Spleen (tissue), 11 donors: ENCODE data around the gene XRCC3. TPM values are rescaled to one million over a fixed set of nuclear protein-coding genes. Genes with fewer than 3 reads are reported as not detected.

Experiments used
- DNase-seq: peaks from one replicate; pipeline ENCODE4 v3.0.0-alpha.2; 2020
- H3K27ac ChIP-seq, 8 donors: fragments of 200-600 bp; sonication (generic) in 7 of 8; 1 replicate in 4 of 8; 2 replicates in 4 of 8; pipeline versions ENCODE4 v1.5.0 to v1.8.0; 2016 to 2021; ENCODE audit warnings: inconsistent platforms in 4 of 8, mild to moderate bottlenecking in 4 of 8, moderate library complexity in 1 of 8
- H3K27me3 ChIP-seq, 7 donors: fragments of 200-600 bp; sonication (generic) in 6 of 7; replicated peaks in 1 of 7; 1 replicate in 4 of 7; 2 replicates in 3 of 7; pipeline versions ENCODE4 v1.5.0 to v1.8.0; 2016 to 2021; ENCODE audit warnings: inconsistent platforms in 3 of 7, mild to moderate bottlenecking in 1 of 7
- H3K36me3 ChIP-seq, 6 donors: fragments of 200-600 bp; sonication (generic) in 5 of 6; 1 replicate in 4 of 6; 2 replicates in 2 of 6; pipeline versions ENCODE4 v1.5.0 to v1.8.0; 2016 to 2021; ENCODE audit warnings: inconsistent platforms in 2 of 6
- H3K4me1 ChIP-seq, 6 donors: fragments of 200-600 bp; sonication (generic) in 5 of 6; 1 replicate in 3 of 6; 2 replicates in 3 of 6; pipeline versions ENCODE4 v1.5.0 to v1.8.0; 2016 to 2021; ENCODE audit warnings: inconsistent platforms in 3 of 6
- H3K4me3 ChIP-seq, 8 donors: fragments of 200-600 bp; sonication (generic) in 7 of 8; 1 replicate in 4 of 8; 2 replicates in 4 of 8; pipeline versions ENCODE4 v1.5.0 to v1.8.0; 2016 to 2021; ENCODE audit warnings: inconsistent platforms in 4 of 8, mild to moderate bottlenecking in 4 of 8, moderate library complexity in 2 of 8
- H3K9me3 ChIP-seq, 8 donors: fragments of 200-600 bp; sonication (generic) in 7 of 8; 1 replicate in 4 of 8; 2 replicates in 4 of 8; pipeline versions ENCODE4 v1.5.0 to v1.8.0; 2016 to 2021; ENCODE audit warnings: inconsistent platforms in 4 of 8
- POLR2A ChIP-seq, 3 donors: fragments of 450-650 bp; IDR thresholded peaks; one replicate each; pipeline ENCODE4 v1.5.1; 2017; ENCODE audit warnings: antibody characterized with exemption in 3 of 3, mild to moderate bottlenecking in 1 of 3
- POLR2AphosphoS5 ChIP-seq, 3 donors: sonication (generic); formaldehyde crosslinking; IDR thresholded peaks; one replicate each; pipeline ENCODE4 v1.5.1; 2017; ENCODE audit warnings: antibody characterized with exemption in 3 of 3
- WGBS, 5 donors: extraction: QIAGEN DNeasy Blood & Tissue Kit in 3 of 5; methylation state at CpG; one replicate each; pipeline versions ENCODE4 v1.1.5 to v1.1.7; 2013 to 2018; 5-methylcytosine and 5-hydroxymethylcytosine counted together
- intact Hi-C: fragments of 100-400 bp; cut with DNase I; formaldehyde crosslinking; loops from one replicate; pipeline ENCODE4 v1.15.0; 2023; ENCODE audit warnings: low total_unique reads
- polyA plus RNA-seq, 3 donors: library from polyadenylated mRNA; stranded (reverse); fragments of 200-250 nt; gene quantifications; one replicate each; pipeline ENCODE4 v1.2.1, GENCODE V29; 2013
- total RNA-seq, 7 donors: library from RNA; depleted of rRNA in 3 of 7; stranded (reverse); fragments of >200 nt in 3 of 7; fragmentation: NEBNext Ultra II Directional in 4 of 7; extraction: Animal tissue kit (Norgen Biotek cat#: 25700) in 4 of 7; gene quantifications; one replicate each; pipeline versions ENCODE4 v1.1.0 to v1.2.1, GENCODE V29; 2016 to 2021
- TF ChIP-seq, protein P1 (sequence below), 11 experiments: fragments of 200-600 bp in 7 of 11; fragments of 450-650 bp in 4 of 11; sonication (generic) in 4 of 11; IDR thresholded peaks in 8 of 11; conservative IDR thresholded peaks in 3 of 11; 1 replicate in 7 of 11; 2 replicates in 4 of 11; pipeline versions ENCODE4 v1.4.0 to v1.8.0; 2016 to 2021; ENCODE audit warnings: antibody characterized with exemption in 11 of 11, inconsistent platforms in 4 of 11, mild to moderate bottlenecking in 1 of 11
- donor health status: healthy with polysubstance abuse.
- donor health status: DM: no; HTN: no; CAD: no; lungs with moderate emphysema.
- donor health status: DM: no; HTN: no; CAD: no.
- donor health status: Bipolar disorder and iron deficiency.
- donor health status: healthy.
- donor health status: DM: no; HTN: no; CAD: no.
- donor health status: DM: yes; HTN: yes; CAD: no.

XRCC3 gene
- total and polyA plus RNA-seq, 10 donors: 5.9 to 20.4 (median 14.3) TPM

DNA sequence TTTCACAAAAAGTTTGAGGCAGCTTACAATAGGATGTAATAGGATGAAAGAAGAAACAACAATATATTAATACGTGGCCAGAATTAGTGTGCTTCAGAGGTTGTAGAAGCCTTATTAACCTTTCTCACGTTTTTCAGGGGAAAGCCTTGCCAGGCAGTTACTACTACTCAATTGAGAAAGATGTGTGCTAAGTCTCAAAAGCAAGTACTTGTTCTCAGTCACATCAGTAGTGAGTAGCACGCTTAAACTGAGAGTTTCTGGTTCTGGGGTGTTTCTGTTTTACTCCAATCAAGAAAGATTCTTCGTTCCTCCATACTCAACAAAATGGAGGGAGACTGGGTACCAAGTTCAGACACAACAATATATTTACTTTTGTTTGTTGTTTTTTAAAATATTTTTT lies 47.6 kb downstream of the XRCC3 start:
- no peak for DNase-seq
- H3K9me3 ChIP-seq: no peaks in the 10 kb centered on the region
- intact Hi-C loops: no loop called here
- H3K27ac ChIP-seq: no peak overlapping the region
- no peak overlapping the region for H3K4me3 ChIP-seq
- H3K27me3 ChIP-seq: no peaks in the 10 kb centered on the region
- 75 to 91% (median 84%) methylated on average over 4 of the region's 4 CpGs for WGBS, 5 donors
- peaks cover 3 to 100% (median 89%) of the 10 kb centered on the region in 6 donors for H3K36me3 ChIP-seq
- peaks cover 0 to 27% (median 10%) of the 10 kb centered on the region in 6 donors for H3K4me1 ChIP-seq
- no peak for TF ChIP-seq POLR2AphosphoS5 (IDR thresholded peaks at IDR 0.05)
- TF ChIP-seq, protein P1, sequence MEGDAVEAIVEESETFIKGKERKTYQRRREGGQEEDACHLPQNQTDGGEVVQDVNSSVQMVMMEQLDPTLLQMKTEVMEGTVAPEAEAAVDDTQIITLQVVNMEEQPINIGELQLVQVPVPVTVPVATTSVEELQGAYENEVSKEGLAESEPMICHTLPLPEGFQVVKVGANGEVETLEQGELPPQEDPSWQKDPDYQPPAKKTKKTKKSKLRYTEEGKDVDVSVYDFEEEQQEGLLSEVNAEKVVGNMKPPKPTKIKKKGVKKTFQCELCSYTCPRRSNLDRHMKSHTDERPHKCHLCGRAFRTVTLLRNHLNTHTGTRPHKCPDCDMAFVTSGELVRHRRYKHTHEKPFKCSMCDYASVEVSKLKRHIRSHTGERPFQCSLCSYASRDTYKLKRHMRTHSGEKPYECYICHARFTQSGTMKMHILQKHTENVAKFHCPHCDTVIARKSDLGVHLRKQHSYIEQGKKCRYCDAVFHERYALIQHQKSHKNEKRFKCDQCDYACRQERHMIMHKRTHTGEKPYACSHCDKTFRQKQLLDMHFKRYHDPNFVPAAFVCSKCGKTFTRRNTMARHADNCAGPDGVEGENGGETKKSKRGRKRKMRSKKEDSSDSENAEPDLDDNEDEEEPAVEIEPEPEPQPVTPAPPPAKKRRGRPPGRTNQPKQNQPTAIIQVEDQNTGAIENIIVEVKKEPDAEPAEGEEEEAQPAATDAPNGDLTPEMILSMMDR (IDR thresholded peaks at IDR 0.05 in 8 of 11, conservative IDR thresholded peaks at IDR 0.05 in 3 of 11): no peak
- TF ChIP-seq POLR2A (IDR thresholded peaks at IDR 0.05): no peak

DNA sequence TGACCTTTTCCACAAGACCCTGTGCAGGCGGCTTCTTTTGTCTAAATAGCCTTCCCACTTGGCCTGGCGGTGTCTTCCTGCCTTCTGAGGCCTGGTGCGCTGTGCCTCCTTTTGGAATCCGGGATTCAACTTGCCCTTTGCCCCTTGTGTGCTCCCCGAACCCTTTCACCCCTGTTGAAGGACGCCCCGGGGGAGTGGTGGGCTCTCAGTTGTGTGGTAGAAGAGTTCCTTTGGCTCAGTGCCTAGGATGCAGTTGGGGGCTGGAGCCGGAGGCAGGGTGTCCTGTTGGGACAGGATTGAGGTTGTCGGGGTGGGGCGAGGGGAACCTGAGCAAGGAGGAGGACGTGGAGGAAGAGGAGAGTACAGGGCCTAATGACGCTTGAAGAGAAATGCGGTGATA lies 51.7 kb downstream of the XRCC3 start:
- Histone ChIP-seq H3K36me3 (peaks cover 6 to 100% (median 92%) of the 10 kb centered on the region in 6 donors), H3K4me1 (peaks cover 0 to 29% (median 10%) of the 10 kb centered on the region in 6 donors), H3K9me3 (no peaks in the 10 kb centered on the region), H3K4me3 (no peak overlapping the region), H3K27ac (peak overlapping the region in 7 of 8 donors; percentile 18 to 76 (median 54)), H3K27me3 (no peaks in the 10 kb centered on the region)
- no peak for DNase-seq
- intact Hi-C loops: no loop called here
- TF ChIP-seq POLR2A (IDR thresholded peaks at IDR 0.05): no peak
- TF ChIP-seq POLR2AphosphoS5 (IDR thresholded peaks at IDR 0.05): no peak
- TF ChIP-seq, protein P1 (IDR thresholded peaks at IDR 0.05 in 8 of 11, conservative IDR thresholded peaks at IDR 0.05 in 3 of 11): no peak
- 78 to 93% (median 86%) methylated on average over 13 of the region's 13 CpGs for WGBS, 5 donors

DNA sequence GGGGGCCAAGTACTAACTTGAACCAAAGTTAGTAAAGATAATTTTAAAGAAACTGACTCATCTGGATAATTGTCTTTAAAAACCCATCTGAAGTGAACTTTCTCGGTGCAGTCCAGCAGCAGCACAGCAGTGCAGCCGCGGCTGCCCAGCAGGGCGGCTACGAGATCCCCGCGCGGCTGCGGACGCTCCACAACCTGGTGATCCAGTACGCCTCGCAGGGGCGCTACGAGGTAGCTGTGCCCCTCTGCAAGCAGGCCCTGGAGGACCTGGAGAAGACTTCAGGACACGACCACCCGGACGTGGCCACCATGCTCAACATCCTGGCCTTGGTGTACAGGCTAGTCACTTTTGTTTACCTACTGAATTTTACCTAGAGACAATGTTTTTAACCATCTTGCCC lies 52.7 kb downstream of the XRCC3 start:
- intact Hi-C loops: no loop called here
- peaks cover 6 to 100% (median 92%) of the 10 kb centered on the region in 6 donors for H3K36me3 ChIP-seq
- H3K4me1 ChIP-seq: peaks cover 0 to 35% (median 14%) of the 10 kb centered on the region in 6 donors
- no peaks in the 10 kb centered on the region for H3K9me3 ChIP-seq
- H3K4me3 ChIP-seq: no peak overlapping the region
- H3K27ac ChIP-seq: peak overlapping the region in 1 of 8 donors; percentile 57
- H3K27me3 ChIP-seq: no peaks in the 10 kb centered on the region
- no peak for DNase-seq
- TF ChIP-seq, protein P1 (IDR thresholded peaks at IDR 0.05 in 8 of 11, conservative IDR thresholded peaks at IDR 0.05 in 3 of 11): no peak
- peak in 1 of 3 donors; percentile 54 for TF ChIP-seq POLR2AphosphoS5 (IDR thresholded peaks at IDR 0.05)
- TF ChIP-seq POLR2A (IDR thresholded peaks at IDR 0.05): no peak
- WGBS, 5 donors: 95 to 98% (median 97%) methylated on average over 17 of the region's 17 CpGs

DNA sequence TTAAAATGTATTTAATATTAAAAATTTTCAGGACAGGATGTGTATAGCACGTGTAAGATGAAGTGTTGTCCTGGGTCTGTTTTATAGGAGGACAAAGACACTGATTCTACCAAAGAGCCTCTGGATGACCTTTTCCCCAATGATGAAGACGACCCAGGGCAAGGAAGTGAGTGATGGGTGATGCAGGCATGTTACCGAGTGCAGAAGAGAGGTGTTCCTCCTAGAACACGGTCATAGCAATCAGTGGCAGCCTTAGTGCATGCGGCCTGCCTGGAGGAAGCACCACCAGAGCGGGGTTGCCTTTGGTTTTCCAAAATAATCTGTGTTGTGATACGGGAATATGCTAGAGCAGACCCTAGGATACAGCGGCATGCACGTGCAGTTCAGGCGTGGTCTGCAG lies 53.2 kb downstream of the XRCC3 start:
- TF ChIP-seq POLR2AphosphoS5 (IDR thresholded peaks at IDR 0.05): no peak
- TF ChIP-seq, protein P1 (IDR thresholded peaks at IDR 0.05 in 8 of 11, conservative IDR thresholded peaks at IDR 0.05 in 3 of 11): no peak
- TF ChIP-seq POLR2A (IDR thresholded peaks at IDR 0.05): no peak
- Histone ChIP-seq H3K4me3 (no peak overlapping the region), H3K27ac (no peak overlapping the region), H3K4me1 (peaks cover 0 to 41% (median 17%) of the 10 kb centered on the region in 6 donors), H3K27me3 (no peaks in the 10 kb centered on the region), H3K36me3 (peaks cover 6 to 100% (median 90%) of the 10 kb centered on the region in 6 donors), H3K9me3 (no peaks in the 10 kb centered on the region)
- WGBS, 5 donors: 86 to 92% (median 90%) methylated on average over 10 of the region's 10 CpGs
- intact Hi-C loops: no loop called here
- no peak for DNase-seq
